OCI-LY3 (cell line): ENCODE results near the gene ZCCHC4.

Experiments used
- EZH2phosphoT487 ChIP-seq: fragments of 200-600 bp; shearing (Covaris generic); IDR thresholded peaks from 2 replicates; pipeline ENCODE4 v1.6.1; 2018; ENCODE audit warnings: antibody characterized with exemption, mixed run types, low read depth
- TF ChIP-seq, protein P1 (sequence below): fragments of 200-600, 300-600 bp; sonication (generic); IDR thresholded peaks from 2 replicates; pipeline ENCODE4 v1.5.1; 2014; ENCODE audit warnings: antibody characterized with exemption, low read length, low read depth

DNA sequence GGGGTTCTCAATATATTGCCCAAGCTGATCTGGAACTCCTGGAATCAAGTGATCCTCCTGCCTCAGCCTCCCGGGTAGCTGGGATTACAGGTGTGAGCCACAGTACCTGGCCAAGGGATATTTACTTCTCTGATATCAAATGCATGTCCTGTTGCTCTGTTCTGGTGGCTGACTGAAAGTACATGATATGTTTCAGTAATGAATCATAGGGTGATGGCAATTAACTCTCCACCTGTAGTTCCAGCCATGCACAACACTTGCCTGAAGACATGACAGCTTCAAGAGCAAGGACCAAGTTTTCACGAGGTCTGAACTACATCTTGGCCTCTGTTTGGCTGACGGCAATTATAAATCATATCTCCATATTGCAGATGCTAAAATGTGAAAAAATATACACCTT, 9.1 kb downstream of the ZCCHC4 start:
- TF ChIP-seq, protein P1, sequence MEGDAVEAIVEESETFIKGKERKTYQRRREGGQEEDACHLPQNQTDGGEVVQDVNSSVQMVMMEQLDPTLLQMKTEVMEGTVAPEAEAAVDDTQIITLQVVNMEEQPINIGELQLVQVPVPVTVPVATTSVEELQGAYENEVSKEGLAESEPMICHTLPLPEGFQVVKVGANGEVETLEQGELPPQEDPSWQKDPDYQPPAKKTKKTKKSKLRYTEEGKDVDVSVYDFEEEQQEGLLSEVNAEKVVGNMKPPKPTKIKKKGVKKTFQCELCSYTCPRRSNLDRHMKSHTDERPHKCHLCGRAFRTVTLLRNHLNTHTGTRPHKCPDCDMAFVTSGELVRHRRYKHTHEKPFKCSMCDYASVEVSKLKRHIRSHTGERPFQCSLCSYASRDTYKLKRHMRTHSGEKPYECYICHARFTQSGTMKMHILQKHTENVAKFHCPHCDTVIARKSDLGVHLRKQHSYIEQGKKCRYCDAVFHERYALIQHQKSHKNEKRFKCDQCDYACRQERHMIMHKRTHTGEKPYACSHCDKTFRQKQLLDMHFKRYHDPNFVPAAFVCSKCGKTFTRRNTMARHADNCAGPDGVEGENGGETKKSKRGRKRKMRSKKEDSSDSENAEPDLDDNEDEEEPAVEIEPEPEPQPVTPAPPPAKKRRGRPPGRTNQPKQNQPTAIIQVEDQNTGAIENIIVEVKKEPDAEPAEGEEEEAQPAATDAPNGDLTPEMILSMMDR = no peak
- no peak for TF ChIP-seq EZH2phosphoT487
